ENCODE results near the gene RPL27A.
"Not testable (repeated sequence)": the region's sequence is repeated elsewhere in the genome, so short reads cannot be mapped to it uniquely, and the experiment has no call there.

The RPL27A gene

DNA sequence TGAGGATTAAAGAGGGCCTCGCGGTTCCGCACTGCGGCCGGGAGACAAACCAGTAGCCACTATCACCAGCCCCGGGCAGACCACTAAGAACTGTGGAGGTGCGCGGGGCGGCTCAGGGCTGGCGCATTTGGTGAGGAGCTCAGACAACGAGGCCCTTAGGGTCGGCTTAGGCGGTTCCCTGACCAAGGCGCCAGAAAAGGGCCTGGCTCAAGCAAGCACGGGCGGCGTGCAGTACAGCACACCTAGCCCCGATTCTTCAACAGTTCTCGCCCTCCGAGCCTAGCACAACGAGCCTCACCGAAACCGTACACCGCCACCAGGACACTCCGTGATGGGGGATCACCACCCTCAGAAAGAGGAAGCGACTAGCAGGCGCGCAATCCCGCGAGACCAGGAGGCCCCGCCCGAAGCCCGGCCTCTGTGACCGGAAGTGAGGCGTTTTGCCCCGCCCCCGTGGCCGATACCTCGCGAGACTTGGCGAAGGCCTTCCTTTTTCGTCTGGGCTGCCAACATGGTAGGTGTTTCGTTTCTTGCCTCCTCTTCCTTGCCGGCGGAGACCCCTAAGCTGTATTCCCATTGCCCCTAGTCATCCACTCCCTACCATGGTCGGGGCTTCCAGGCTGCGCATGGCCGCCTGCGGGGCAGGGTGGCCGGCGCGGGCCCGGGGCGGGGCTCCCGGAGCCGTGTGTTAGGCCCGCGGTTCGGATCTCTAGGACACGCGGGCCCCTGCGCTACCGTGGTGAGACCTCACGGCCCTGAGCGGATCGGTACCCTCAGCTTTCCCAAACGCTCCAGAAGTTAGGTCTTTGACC, at the start of gene RPL27A, which contains the start of gene TRIM66:
Gene RPL27A, plus strand, starts transcription at position 490 of the 812 bp plus-strand sequence. Its CDS starts 22 bp downstream, at position 512.
Gene TRIM66, minus strand, starts transcription at position 363 of the 812 bp plus-strand sequence. CDS start 10,391 bp downstream, outside the sequence.
- peak; percentile 99 for DNase-seq

DNA sequence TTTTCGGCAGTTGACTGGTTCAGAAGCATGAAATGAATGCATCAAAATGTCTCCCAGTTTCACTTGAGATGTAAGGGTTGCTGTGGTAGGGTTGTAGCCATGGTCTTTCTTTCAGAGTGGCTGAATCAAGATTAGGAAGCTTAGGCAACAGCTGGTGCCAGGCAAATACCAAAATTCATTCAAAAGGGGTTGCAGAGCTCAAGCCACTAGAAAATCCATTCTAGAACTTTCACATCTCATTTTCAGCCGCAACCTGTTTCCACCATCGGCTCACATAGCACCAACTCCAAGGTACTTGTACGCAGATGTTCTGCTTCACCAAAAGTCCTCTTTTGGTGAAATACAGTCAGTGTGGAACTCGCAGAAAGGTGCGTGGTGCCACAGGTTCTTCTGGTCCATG, 48.1 kb upstream of the RPL27A start:
- no peak for DNase-seq

DNA sequence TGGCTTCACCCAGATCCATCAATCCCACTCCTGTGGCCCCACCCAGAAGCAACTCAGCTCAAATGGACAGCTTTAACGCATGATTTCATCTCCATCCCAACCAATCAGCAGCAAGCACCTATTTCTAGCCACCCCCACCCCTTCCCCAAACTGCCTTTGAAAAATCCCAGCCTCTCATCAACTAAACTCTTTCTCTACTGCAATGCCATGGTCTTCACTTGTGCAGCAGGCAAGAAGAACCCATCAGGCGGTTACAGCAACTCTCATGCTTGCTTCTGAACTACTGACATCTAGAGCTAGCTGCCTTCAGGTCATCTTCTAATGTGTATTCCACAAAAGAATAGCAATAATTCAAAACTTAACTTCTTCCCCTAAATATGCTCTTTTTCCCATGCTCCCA, 46.5 kb upstream of the RPL27A start:
- no peak for DNase-seq

DNA sequence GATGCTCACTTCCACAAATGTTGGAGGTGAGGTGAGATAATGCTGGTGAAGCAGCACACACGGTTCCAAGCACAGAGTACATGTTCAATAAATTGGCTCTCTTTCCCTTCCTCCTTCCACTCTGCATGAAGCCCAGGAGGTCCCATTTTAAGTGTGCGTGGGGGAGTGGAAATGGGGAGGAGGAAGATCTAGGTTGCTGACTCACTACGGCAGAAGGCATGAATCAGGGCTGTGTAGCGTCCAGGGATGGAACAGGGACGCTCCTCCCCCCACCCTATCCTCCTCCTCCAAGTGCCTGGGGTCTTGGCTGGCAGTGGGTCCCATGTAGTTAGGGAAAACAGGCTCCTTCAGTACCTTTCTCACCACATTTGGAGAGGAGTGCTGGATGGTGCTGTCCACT, 44.3 kb upstream of the RPL27A start:
- no peak for DNase-seq

DNA sequence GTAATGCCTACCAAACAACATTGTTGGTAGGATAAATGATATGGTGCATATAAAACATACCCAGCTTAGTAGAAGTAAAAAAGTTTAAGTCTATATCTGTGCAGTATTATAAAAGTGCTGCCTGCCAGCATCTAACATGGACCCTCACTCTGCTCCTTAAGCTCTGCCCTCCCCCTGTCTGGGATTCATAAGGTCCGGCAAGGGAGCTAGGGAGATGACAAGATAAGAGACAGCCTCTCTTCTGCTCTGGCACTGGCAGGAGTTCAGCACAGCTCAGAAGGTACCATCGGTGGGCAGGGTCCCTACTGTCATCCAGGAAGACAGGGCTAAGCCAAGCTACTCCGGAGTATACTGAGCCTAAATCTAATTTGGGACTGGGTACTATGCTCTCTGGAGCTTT, 42.9 kb upstream of the RPL27A start:
- DNase-seq: no peak

DNA sequence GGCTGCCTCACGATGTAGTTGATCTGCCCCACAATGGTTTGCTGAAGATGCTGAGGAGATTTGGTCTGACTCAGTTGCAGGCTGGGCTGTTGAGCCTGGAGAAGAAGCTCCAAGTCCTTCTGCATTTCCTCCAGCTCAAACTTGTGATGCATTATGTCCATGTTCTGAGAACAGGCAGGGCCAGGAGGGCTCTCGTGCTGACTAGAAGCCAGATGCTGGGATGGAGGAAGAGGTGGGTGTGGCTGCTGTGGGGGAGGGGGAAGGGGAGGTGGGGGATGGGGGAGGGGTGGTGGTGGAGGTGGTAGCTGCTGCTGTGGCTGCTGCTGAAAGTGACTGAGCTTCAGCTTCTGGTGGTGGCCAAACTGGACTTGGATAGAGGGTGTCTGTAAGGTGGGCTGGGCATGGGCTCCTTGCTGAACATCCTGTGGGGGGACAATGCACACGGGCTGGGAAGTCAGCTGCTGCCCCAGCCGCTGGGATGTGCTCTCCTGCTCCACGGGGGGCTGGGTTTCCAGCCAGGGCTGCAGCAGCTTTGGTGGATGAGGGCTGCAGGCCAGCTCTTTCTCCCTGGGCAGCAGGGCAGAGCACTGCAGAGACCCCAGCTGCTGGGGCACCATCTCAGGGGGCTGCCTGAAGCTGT, 42.2 kb upstream of the RPL27A start:
- no peak for DNase-seq

DNA sequence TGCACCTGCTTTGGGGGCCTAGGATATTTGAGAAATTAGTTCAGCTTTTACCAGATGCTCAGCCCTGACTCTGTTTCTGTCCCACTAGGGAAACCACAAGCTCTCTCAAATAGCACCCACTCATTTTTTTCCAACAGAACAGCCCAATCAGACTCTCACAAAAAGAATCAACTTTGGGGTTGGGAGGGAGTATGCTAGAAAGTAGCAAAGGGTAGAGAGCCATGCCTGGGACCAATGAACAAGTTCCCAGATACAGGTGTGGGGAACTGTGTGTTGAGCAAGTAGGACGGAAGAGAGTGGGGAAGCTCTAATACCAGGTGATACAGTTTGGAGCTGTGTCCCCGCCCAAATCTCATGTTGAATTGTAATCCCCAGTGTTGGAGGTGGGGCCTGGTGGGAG, 41.3 kb upstream of the RPL27A start:
- DNase-seq: no peak

DNA sequence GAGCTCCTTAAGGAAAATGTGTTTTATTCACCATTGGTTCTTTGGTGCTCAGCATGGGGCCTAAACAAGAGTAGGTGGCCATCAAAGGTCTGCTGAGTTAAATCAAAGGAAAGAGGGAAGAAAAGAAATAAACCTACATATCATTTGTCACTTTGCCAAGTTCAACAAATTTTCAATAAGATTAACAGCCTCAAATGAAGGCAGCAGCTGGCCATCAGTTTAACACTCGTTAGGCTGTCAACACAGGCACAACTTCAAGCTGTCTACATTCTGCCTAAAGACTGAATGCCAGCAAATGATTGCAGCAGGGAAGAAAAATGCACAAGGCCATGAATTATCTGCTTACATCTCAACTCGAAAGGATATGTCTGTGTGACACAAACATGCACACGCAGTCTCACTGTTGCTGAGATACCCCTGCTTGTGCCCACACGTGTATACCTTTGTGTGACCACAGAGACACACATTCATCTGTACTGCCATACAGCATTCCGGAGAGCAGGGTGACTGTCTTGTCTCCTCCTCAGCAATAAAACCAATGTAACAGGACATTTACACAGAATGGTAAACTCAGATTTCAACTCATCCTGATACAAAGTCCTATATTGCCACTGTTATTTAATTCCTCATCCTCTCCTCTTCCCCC, 40.3 kb upstream of the RPL27A start:
- no peak for DNase-seq

DNA sequence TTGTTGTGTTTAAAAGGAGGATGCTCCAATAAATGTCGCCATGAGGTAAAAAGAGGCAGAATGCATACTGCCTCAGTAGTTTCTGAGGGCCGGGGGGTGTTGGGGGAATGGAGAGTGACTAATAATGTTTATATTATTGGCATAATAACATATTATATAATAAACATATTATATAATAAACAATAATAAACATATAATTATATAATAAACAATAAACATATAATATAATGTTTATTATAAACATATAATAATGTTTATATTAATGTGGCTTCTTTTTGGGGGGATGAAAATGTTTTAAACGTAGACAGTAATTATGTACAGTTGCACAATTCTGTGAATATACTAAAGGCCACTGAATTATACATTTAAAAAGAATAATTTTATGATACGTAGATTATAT, 35.7 kb upstream of the RPL27A start:
- DNase-seq: no peak

DNA sequence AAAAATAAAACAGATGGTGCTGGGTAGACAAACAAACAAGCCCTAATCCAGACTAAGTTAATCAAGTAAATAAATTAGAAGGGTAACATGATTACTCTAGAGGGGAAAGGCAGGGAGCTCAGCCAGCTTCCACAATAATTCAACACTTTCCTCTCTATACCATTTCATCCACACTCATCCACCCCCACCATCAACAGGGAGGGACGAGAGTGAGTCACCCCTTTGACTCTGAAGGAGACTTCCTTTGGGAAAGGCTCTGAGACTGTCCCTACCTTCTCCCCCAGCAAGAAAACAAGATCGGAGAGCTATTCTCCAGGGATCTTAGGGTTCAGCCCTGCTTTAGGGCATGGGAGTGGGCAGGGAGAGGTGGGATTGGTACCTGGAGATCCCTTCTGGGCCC, 33.2 kb upstream of the RPL27A start:
- no peak for DNase-seq

DNA sequence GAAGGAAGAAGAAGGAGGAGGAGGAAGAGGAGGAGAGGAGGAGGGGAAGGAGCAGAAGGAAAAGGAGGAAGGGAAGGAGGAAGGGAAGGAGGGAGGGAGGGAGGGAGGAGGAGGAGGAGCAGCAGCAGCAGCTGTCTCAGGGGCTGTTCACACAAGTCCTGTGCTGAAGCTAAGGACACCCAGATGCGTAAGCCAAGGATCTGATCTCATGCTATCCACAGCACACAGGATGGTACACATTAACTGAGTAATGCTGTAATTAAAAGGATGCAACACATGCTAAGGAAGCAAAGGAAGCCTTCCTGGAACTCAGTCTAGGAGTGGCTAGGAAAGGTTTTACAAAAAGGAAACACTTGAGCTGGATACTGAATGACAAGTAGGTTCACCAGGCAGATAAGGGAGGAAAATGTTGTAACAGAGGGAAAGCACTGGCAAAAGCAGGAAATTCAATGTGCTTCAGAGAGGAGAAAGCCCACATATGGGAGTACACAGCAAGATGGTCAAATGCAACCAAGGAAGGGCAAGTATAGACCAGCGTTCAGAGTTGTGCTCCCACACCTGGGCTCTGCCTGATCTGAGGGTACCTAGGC, 32.1 kb upstream of the RPL27A start:
- DNase-seq: no peak

DNA sequence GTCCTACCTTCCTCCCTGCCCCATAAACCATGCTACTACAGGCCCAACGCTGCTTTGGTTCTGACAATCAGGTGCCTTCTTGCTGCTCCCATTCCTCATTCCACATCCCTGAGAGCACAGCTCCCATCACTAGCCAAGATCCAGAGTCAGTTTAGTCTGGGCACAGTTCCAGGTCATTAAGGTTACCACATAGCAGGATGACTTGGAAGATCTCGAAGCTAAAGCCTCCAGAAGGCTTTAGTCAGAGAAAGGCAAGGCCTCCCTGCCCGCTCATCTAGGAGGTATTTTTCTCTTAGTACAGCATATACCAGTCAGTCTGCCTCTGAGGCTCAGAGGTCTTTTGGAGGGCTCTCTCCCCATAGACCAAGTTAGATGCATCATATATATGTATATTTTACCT, 30.5 kb upstream of the RPL27A start:
- no peak for DNase-seq

DNA sequence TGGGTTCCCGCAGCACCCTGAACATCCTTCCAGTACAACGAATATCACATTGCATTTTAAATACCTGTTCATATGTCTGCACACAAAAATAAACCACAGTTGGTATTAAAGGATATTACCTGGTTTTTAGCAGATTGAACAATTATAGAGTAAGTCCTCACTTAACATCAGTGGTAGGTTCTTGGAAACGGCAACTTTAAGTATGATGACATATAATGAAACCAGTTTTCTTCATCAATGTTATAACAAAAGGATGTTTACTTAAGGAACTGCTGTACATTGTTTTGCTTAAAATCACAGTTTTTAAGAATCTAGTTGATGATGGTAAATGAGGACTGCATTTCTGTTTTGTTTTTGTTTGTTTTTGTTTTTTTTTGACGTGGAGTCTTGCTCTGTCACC, 28.1 kb upstream of the RPL27A start:
- DNase-seq: peak; percentile 30

DNA sequence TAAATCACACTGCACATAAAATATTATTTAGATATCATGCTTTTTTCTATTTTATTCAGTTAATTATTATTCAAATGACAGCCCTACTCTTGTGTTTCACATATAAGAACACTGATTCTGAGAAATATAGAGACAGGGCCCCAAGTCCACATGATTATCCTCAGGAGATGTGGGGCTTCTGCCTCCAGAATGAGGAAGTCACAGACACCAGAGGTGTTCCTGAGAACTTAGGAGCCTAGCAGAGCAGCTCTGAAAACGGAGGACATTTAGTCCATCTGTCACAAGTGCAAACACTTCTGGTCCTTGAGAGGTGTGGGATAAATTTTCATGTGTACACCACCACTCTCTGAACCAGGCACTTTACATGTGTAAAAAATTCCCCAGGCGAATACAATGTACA, 26.3 kb upstream of the RPL27A start:
- no peak for DNase-seq

DNA sequence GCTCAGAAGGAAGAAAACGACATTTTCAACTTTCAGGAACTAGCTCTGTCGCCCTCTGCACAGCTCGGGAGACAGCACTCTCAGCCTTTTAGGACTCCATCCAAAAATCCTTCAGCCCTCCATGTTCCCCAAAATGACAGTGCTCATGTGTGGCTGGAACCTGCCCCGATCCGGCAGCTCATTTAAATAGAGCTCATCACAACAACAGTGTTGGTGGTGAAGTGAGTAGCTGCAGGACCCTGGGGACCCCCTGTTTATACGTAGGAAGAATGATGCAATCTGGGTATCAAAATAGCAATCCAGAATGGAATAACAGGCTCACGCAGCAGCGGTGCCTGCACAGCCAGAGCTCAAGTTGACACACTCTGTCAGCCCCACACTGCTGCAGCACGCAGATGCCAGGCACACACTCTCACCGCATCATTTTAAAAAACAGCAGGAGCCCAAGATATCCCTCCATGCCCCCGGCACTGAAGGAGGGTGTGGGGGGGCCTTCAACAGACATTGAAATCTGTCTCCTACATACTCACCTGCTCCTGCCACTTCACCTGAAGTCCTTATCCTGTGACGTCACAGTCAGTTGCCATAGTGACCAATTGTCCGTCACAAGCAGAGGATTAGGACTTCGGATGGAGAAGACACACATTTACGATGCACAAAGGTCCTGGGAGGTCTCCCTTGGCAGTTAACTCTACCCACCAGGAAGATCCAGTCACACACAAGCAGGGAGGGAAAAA, 24.1 kb upstream of the RPL27A start:
- DNase-seq: no peak

DNA sequence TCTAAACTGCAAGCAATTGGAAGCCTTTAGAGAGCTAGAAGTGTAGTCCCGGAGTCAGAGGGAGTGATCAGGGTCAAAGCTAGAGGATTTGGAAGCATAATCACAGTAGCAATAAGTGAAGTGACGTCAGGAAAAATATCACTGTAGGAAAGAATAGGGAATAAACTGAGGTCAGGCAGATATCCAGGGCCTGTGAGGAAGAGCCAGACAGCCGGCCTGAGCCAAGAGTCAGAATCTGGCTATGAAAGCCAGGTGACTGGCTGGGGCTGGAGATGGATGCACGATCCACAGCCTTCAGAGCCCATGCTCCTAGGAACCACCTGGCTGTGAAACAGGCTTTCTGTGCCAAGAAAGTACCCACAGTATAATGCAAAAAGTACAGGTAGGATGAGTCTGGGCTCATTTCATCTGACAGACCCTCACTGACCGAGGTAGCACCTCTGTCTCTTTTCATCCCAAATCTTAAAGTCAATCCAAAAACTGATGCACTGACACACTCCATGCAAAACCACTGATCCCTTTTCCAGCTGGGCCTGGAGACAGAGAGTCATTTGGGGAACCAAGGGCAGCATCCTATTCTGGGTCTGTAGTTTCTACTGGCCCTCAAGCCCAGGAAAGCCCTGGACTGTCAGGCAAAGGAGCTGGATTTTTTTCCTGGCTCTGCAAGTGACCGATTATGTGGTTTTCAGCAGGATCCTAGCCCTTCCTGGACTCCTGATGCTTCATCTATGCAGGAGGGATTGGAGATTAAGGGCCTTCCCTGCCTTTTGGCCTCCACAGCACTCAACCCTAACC, 21.4 kb upstream of the RPL27A start:
- DNase-seq: no peak

DNA sequence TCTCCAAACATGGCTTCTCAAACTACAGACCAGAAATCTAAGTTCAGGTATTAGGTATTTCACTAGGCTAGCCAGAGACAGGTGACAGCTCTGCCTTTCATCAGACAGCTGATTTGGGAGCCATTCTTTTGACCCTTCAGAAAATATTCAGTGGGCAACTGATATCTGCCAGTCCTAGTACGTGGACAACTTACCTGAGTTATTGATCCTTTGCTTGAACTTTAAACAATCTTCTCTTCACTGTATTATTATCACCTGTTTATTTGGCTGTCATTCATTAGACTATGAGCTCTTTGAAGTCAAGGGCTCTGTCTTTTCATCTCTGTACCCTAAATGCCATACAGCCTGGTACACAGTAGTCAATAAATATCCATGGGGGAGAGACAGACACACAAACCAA, 17.4 kb upstream of the RPL27A start:
- DNase-seq: no peak

DNA sequence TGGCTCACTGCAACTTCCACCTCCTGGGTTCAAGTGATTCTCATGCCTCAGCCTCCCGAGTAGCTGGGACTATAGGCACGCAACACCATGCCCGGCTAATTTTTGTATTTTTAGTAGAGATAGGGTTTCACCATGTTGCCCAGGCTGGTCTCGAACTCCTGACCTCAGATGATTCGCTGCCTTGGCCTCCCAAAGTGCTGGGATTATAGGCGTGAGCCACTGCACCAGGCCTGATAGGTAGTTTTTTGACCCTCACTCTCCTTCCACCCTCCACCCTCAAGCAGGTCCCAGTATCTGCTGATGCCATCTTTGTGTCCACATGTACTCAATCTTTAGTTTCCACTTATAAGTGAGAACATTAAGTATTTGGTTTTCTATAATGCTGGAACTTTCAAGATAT, 12.5 kb upstream of the RPL27A start:
- DNase-seq: not testable (repeated sequence)

DNA sequence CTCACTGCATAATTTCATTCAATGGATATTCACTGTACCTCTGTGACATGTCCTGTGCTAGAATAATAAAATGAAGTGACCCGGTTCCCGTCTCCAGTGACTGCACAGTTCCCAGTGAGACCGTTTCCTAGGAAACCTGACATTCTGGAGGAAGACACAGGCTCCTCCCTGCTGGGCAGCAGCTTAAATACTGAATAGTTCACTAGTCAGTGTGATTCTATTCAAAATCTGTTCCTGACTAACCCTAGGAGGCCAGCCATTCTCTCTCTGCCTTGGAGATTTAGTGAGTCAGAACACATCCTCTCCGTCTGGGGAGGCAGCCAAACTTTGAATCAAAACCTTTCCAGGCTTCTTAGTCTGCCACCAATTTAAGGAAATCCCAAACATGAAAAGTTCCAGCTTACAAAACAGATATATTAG, 11.4 kb upstream of the RPL27A start:
- DNase-seq: no peak

DNA sequence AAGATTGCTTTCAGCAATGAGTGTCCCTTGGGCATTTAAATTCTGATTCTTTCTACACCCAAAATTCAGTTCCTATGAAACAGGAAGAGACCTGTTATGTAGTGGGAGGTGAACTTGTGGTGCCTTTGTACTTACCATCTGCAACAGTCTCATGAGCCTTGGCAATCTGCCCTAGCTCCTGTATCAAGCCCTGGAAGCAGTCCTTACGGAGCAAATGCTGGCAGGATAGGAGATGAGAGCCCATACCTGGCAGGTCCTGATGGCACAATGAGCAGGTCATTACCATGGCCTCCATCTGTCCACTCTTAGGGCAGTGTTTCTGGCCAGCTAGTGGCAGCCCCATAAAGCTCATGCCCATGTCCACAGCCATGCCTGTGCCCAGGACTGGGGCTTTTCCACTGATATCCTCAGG, 10.9 kb upstream of the RPL27A start:
- DNase-seq: no peak

DNA sequence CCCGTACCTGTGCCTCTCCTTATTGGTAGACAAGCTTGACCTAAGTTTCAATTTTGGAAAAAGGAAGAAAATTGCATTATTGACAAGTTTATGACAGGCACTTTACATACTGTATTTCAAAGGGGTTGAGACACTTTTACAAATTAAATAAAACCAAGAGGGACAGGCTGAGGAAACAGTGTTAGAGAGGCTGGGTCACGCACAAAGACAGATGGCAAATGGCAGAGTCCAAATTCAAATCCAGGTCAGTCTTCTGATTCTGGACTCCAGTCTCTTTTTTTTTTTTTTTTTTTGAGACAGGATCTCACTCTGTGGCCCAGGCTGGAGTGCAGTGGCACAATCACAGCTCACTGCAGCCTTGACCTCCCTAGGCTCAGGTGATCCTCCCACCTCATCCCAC, 10.2 kb upstream of the RPL27A start:
- no peak for DNase-seq

DNA sequence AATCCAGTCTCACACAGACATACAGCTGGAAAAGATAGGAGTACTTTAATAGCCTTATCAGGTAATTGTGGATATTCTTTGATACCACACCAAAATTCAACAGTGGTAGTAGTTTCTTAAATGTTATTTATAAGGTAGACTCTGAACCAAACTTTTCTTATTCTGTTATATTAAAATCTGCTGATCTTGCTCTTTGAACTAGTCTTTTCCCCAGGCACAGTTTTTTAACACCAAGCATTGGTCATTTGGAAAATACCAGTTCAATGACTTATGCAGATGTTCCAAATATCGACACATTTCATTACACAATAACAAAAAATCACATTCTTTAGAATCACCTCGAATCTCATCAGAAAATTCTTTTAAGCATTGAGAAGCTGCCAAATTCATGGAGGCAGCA, 7.7 kb upstream of the RPL27A start:
- no peak for DNase-seq
